GM18508 (cell line): Measurements from ENCODE around the gene GRID2.
"Not testable (repeated sequence)": the region's sequence is repeated elsewhere in the genome, so short reads cannot be mapped to it uniquely, and the experiment has no call there.

Experiments
- ATAC-seq: cut with Tn5 transposase; IDR thresholded peaks from one replicate; pipeline ENCODE4 v1.9.1; 2021; ENCODE audit warnings: moderate number of reproducible peaks; ENCODE audit not compliant: insufficient read depth, unreplicated experiment

Gene GRID2

DNA sequence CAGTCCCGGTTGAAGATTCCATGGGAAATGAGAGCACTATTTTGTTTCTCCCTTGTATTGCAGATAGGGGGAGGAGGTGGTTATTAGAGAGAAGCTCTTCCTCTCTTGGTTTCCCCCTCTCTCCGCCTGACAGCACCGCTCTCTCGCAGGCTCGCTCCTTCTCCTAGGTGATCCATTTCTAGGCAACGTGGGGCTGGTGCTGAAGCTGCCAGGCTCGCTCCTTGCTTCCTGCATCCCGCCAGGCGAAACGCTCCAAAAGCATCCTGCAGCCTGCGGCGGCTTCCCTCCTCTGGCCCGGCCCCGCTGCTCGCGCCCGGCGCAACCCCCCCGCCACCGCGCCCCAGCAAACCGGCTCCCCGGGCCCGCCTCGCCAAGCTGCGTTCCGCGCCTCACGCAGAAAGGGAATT is at the start of gene GRID2:
GRID2 (plus strand) TSS at position 346 of the 407 bp plus-strand sequence.
- no peak for ATAC-seq

DNA sequence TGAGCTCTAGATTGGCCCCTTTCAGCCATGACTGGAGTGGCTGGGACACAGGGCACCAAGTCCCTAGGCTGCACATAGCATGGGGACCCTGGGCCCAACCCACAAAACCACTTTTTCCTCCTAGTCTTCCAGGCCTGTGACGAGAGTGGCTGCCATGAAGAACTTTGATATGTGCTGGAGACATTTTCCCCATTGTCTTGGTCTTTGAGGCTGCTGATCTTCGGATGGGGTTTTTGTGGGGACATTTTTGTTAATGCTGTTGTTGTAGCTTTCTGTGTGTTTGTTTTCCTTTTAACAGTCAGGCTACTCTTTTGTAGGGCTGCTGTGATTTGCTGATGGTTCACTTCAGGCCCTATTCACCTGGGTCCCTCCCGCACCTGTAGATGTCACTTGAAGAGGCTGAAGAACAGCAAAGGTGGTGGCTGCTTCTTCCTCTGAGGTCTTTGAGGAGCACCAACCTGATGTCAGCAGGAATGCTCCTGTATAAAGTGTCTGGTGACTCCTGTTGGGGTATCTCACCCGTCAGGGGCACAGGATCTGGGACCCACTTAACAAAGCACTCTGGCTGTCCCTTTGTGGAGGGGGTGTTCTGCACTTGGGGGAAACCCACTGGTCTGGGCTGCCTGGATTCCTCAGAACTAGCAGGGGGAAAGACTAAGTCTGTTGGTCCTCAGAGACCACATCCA is 49.6 kb upstream of the GRID2 start:
- no peak for ATAC-seq

DNA sequence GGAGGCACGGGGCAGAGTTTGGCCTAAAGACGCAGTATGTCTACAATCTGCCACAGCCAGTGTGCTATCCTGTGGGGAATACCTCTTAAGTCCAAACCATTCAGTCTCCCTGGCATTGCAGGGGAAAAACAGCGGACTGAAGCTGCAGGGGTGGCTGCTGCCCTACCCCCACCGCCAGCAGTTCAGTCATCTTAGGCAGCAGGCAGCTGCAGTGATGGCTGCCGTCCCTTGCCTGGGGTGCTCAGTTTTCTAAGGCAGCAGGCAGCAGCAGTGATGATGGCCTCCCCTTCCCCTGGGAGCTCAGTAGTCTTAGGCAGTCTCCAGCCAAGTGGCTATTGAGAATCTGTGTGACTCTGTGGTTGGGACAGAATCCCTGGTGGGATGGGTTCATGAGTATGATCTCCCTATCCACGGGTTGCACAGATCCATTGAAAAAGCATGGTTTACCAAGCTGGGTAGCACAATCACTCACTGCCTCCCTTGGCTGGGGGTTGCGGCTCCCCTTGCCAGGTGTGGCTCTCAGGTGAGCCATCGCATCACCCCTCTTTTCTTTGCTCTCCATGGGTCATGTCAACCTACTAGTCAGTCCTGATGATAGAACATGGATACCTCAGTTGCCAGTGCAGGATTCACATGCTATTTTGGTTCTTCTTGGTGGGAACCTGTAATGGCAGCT is 48.9 kb upstream of the GRID2 start:
- no peak for ATAC-seq

DNA sequence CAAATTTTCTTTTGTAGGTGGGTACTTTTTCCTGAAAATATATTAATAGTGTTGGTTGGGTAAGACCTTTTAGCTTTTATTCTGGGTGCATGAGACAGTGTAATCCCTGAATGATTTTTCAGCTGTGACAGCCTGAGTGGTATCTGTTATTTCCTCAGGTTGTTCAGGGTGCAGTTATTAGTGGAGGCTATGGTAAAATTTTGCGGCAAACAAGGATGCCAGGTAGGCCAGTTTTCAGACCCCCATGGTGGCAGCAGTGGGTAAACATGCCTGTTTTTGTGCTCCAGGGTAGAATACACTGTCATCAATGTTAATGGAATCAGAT is 47.9 kb upstream of the GRID2 start:
- no peak for ATAC-seq

DNA sequence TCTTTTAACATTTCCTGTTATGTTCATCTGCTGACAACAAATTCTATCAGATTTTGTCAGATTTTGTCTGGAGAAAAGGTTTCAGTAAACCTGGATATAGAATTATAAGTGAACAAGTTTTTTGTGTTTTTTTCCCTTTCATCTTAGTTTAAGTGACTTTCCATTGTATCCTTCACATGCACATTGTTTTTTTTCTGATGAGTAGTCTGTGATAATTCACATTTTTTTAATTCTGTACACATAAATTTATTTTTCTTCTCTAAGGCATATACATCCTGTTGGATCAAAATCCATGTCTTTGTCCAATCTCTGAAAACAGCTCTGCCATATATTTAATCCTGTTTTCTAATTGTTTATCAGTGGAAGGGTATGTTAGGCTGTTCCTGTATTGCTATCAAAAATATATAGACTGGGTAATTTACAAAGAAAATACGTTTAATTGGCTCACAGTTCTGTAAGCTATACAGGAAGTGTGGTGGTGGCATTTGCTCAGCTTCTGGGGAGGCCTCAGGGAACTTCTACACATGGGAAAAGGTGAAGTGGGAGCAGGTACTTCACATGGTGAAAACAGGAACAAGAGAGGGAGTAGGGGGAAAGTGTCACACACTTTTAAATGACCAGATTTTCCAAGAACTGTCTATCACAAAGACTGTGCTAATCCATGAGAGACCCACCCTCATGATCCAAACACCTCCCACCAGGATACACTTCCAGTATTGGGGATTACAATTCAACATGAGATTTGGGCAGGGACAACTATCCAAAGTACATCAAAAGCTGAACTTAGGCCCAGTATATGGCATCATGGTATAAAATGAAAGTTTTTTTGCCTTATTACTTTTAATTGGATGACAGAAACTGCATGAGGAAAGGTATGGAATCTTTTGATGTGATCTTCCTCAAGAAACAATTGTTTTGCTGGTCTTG is 45.6 kb upstream of the GRID2 start:
- no peak for ATAC-seq

DNA sequence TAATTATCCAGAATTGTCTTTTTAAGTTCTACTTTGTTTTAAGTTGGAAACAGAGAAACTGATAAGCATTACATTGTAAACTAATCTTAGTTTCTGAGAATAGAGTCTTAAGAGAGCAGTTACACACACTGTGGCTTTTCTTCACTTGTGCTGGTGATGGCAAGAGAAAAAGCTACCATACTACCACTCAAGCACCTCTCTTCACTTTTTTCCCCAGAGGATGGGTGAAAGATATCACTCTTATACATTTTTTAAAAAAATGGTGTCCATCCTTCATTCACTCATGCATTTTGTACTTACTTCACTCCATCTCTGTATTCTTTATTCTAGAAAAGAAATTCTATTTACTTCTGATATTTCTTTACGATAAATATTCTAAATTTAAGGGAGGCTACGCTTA is 42.5 kb upstream of the GRID2 start:
- no peak for ATAC-seq

DNA sequence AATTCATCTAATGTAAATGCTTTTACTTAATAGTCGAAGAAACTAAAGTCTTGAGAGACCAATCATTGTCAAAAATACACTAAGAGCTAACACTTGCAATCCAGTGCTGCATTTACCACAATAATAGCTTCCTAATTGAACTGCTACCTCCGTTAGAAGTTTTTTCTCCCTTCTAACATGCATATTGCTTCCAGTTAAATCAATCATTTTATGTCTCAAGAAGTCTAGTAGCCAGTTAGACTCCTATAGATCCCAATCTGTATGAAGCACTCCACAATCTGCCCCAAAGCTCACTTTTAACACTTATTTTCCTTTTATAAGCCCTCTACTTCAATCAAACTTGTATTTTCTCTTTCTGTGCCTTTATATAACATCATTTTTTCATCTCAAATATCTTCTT is 41.4 kb upstream of the GRID2 start:
- ATAC-seq: no peak

DNA sequence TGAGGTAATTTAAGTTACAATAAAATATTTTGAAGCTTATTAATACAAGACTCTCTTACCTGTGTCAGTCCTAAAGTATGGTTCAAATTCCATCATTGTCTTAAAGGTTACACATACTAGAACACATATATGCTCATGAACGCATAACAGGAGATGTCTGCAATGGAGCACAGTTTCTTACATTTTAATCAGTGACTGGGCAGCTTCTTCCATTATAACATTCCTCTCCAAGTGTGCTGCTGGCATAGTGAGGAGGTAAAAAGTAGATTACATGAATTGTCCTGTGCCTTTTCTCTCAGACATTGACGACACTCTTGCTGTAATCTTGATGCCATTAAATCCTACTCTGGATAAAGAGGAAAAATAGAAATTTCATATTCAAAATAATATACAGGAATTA is 40.8 kb upstream of the GRID2 start:
- ATAC-seq: no peak

DNA sequence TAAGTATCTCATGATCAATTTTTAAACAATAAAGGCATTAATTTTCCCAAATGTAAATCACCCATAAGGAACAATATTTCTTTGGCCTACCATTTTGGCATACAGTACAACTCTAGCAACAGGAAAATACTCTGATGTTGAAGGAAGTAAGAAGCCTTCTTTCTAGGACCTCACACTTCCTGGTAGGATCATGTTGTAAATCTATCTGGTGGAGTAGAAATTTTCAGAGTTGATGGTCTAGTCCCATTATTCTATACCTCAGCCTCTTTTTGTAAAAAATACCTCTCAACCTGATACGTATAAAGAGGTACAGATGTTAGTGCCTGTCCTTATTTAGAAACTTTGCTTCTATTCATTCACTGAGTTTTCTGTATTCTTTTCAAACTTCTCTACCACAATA is 40.2 kb upstream of the GRID2 start:
- ATAC-seq: no peak

DNA sequence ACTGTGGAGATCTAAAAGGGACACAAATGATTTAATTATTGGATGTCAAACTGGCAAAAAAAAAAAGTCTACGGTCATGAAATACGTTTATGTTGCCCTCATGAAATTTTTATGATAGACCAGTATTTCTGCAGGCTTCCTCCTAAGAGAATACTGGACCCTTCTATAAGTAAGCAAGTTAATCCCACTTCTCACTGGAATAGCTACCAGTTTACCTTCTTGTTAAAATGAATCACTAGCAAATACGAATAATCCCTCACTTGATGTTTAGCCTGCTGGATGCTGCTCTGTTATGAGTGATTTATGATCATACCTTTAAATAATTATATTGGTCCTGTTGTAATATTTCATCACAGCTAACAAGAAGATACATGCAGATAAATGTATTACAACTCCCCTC is 39.6 kb upstream of the GRID2 start:
- no peak for ATAC-seq

DNA sequence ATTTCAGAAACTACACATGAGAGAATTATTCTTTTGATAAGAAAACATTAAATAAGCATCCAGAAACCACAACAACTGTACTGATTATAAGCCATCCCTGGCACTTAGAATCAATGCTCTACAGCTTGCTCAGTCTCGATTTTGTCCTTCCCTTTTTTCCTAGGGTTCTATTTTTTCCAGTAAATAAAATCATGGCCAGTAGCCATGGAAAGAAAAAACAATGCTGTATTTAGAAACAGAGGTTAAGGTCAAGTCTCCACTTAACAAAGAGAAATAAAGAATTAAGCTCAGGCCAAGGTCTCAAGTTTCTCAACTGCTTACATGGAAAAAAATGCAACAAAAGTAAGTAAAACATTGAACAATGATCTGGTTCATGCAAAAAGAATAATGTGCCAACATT is 38.7 kb upstream of the GRID2 start:
- ATAC-seq: no peak

DNA sequence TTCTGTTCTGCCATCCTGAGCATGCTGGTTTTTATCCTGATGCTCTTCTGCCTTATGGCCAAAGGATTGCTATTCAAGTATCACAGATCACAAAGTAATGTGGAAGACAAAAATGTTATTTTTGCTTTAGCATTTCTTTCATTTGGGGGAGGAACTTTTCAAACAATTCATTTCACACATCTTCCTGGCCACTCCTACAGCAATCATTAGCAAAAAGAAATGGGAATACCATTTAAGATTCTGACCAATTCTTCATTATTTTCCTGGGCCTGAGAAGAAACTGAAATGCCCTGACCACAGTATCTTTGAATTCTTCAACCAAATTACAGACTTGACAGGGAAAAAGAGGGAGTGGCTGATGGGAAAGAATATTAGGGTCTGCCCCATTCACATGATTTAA is 38.0 kb upstream of the GRID2 start:
- ATAC-seq: no peak

DNA sequence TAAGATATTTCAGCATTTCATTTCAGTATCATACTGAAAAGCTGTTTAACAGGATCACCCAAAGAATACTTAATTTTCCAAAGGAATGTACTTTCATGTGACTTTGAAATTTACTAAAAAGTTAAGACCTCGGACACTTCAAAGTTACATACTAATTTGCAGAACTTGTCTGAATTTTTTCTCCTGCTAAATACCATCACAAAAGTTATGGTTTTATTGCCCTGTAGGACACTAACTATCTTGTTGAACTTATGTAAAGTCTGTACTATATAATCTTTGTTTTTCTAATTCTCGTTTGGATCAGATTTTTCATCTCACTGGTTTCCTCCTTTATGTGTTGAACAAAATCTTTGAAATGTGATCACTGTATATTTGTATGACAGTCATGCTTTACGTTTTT is 37.2 kb upstream of the GRID2 start:
- ATAC-seq: no peak

DNA sequence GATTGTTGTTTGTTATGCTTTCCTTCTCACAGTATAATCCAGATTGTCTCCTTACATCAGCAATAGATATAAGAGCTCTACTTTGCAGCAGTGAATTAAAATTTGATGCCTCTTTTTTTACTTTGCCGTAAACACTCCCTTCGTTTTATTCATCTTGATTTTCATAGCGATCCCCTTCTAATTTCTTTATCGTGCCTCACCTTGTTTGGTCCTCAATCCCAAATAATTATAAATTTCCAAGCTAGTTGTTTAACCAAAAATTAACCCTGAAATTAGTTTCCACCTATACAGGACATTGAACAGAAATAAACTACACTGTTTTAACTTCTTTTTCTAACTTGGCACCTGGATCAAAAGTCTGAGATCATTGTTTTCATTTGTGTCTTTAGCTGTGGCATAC is 35.1 kb upstream of the GRID2 start:
- no peak for ATAC-seq

DNA sequence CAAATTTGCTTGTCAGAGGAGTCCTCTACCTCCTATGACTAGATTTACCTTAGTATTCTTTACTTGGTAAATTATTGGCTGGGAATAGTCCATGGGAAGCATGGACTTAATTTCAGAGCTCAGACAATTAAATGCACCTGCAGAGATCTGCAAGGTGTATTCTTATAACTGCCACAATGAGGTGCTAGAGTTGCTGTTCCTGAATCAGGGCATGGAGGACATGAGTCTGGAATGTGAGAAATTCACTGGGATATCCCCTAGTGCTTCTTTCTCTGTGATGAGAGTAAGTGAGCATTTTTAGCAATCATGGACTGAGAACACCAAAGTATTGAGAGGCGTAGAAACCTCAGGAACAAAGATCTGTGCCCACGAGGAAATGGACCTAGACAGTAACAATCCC is 32.9 kb upstream of the GRID2 start:
- ATAC-seq: no peak

DNA sequence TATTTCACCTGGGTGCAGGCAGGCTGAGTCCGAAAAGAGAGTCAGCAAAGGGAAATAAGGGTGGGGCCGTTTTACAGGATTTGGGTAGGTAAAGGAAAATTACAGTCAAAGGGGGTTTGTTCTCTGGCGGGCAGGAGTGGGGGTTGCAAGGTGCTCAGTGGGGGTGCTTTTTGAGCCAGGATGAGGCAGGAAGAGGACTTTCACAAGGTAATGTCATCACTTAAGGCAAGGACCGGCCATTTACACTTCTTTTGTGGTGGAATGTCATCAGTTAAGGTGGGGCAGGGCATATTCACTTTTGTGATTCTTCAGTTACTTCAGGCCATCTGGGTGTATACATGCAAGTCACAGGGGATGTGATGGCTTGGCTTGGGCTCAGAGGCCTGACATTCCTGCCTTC is 32.2 kb upstream of the GRID2 start:
- ATAC-seq: not testable (repeated sequence)

DNA sequence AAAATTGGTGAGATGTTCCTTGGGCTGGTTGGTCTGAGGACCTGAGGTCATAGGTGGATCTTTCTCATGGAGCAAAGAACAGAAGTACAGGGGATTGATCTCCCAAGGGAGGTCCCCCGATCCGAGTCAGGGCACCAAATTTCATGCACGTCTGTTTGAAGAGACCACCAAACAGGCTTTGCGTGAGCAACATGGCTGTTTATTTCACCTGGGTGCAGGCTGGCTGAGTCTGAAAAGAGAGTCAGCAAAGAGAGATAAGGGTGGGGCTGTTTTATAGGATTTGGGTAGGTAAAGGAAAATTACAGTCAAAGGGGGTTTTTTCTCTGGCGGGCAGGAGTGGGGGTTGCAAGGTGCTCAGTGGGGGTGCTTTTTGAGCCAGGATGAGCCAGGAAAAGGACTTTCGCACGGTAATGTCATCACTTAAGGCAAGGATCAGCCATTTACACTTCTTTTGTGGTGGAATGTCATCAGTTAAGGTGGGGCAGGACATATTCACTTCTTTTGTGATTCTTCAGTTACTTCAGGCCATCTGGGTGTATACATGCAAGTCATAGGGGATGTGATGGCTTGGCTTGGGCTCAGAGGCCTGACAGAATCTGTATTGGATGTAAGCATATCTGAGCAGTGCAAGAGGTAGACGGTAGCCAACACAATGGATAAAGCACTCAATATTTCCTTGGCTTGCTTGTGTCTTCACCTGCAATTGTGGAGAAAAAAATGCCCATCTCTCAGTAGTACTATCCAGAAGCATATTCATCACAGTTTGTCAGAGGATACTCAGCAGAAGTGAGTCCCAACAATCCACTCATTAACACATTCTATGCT is 26.5 kb upstream of the GRID2 start:
- not testable (repeated sequence) for ATAC-seq

DNA sequence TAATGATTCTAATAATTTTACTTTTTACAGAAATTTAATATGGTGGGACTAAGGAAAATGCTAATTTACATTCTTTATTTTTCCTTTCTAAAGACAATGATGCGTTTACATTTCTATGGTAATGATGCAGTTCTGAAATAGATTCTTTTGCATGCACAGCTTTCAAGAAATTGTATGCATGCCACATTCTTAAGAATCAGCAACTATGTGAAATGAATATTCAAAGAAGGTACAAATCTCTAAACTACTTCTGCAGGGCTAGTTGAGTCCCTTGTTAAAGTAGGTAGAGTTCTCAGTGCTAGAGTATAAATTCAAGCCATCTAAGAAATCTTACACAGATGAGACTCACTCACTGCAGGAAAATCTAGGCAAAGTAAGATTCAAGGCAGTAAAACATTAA is 24.5 kb upstream of the GRID2 start:
- ATAC-seq: no peak

DNA sequence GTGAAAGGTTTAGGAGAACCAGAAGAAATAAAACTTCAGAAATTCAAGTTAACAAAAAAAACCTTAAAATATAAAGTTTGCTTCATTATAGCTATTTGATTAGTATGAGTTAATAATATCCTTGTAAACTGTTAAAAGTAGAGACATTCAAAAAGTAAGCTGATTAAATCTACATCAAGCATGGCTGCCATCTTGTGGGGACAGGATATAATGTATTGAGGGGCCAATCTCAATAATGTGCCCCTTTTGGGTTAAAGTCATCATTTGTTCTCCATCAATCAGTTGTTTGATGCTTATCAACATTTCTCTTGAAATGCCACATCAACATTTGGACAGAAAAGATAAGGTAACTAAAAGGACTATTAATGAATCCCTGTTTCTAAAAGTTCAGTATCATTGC is 4.6 kb upstream of the GRID2 start:
- ATAC-seq: no peak

DNA sequence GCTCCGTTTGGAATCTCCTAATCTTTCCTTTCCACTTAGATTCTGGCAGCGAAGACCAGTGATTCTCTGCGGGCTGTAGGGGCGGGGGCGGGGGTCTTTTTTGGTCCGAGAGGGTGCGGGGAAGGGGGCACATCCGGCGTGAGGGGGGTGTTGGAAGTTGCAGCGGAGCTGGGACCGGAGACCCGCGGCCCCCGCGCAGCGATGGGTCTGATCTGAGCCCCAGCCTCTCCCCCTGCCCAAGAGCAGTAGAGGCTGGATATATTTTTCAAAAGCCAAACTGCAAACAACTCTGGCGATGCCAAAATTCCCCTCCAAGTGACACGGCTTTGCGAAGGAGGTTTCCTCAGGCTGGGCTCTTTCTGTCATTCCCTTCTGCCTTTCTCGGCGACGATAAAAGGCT is 355 bp downstream of the GRID2 start:
- ATAC-seq: no peak

DNA sequence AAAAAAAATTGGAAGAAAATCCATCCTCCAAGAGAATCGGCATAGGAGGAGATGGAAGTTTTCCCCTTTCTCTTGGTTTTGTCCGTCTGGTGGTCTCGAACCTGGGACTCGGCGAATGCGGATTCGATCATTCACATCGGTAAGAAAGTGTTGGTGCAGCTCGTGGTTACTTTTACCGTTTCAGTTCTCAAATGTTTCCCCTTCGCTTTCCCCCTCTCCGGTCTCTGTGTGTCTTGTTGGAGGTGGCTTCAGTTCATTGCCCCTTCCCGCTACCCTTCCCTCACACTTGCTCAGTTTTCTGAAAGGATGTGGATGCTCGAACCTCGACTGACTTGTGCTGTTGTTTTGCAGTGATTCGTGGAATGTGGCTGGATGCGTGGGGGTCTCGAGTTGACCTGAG is 840 bp downstream of the GRID2 start:
- no peak for ATAC-seq
